CD4-positive, CD25-positive, alpha-beta regulatory T cell (primary cell): Measurements from ENCODE around the gene LANCL3. TPM values are rescaled to one million over a fixed set of nuclear protein-coding genes. Genes with fewer than 3 reads are reported as not detected.
"Not testable (repeated sequence)": the region's sequence is repeated elsewhere in the genome, so short reads cannot be mapped to it uniquely, and the experiment has no call there.

ENCODE experiments used
- ATAC-seq, 2 donors: fragments of 150-1000 bp; cut with Tn5 transposase; one replicate each; pipeline ENCODE4 v1.10.0; 2021; ENCODE audit warnings: low read depth in 2 of 2, moderate number of reproducible peaks in 2 of 2, moderate library complexity in 1 of 2
- DNase-seq, 3 donors: peaks; one replicate each; pipeline versions ENCODE4 v3.0.0 to v3.0.0-alpha.2; 2012 to 2022; ENCODE audit warnings: mixed read lengths in 1 of 3
- H3K27ac ChIP-seq: one replicate; pipeline ENCODE4 v1.7.0; 2013; ENCODE audit warnings: mild to moderate bottlenecking, low read length; ENCODE audit not compliant: insufficient read depth, poor library complexity, severe bottlenecking
- H3K27me3 ChIP-seq: one replicate; pipeline ENCODE4 v1.7.0; 2013; ENCODE audit warnings: low read length; ENCODE audit not compliant: control insufficient read depth, insufficient read depth
- H3K36me3 ChIP-seq: one replicate; pipeline ENCODE4 v1.7.0; 2013; ENCODE audit warnings: mild to moderate bottlenecking, low read length, moderate library complexity; ENCODE audit not compliant: control insufficient read depth, insufficient read depth
- H3K4me1 ChIP-seq: 2 replicates; pipeline ENCODE4 v1.7.0; 2013; ENCODE audit warnings: mild to moderate bottlenecking, low read length; ENCODE audit not compliant: insufficient read depth, control insufficient read depth, poor library complexity, severe bottlenecking
- H3K4me3 ChIP-seq: one replicate; pipeline ENCODE4 v1.7.0; 2013; ENCODE audit warnings: low read depth, mild to moderate bottlenecking, low read length, moderate library complexity
- H3K9me3 ChIP-seq, 2 experiments: 1 replicate in 1 of 2; 2 replicates in 1 of 2; pipeline ENCODE4 v1.7.0; 2013; ENCODE audit warnings: low read length in 2 of 2, mild to moderate bottlenecking in 1 of 2, moderate library complexity in 1 of 2; ENCODE audit not compliant: control insufficient read depth in 2 of 2
- H3K27ac Mint-ChIP-seq, 3 donors: one replicate each; pipeline ENCODE4 v1.8.0; 2020 to 2022; ENCODE audit warnings: mild to moderate bottlenecking in 3 of 3, mixed read lengths in 3 of 3, moderate library complexity in 2 of 3
- H3K27me3 Mint-ChIP-seq: one replicate; pipeline ENCODE4 v1.8.0; 2022; ENCODE audit warnings: mild to moderate bottlenecking, mixed read lengths
- H3K36me3 Mint-ChIP-seq: one replicate; pipeline ENCODE4 v1.8.0; 2020; ENCODE audit warnings: mixed read lengths
- H3K4me1 Mint-ChIP-seq, 4 donors: one replicate each; pipeline ENCODE4 v1.8.0; 2020 to 2022; ENCODE audit warnings: mixed read lengths in 4 of 4, mild to moderate bottlenecking in 1 of 4
- H3K4me3 Mint-ChIP-seq, 4 donors: one replicate each; pipeline ENCODE4 v1.8.0; 2020 to 2022; ENCODE audit warnings: mild to moderate bottlenecking in 4 of 4, mixed read lengths in 4 of 4, moderate library complexity in 3 of 4
- H3K9me3 Mint-ChIP-seq, 7 donors: one replicate each; pipeline ENCODE4 v1.8.0; 2020 to 2022; ENCODE audit warnings: mixed read lengths in 7 of 7, mild to moderate bottlenecking in 3 of 7, moderate library complexity in 2 of 7
- polyA plus RNA-seq, 4 donors: library from polyadenylated mRNA; unstranded; fragments of 300-500 nt; fragmentation: Illumina TruSeq; gene quantifications; one replicate each; pipeline ENCODE4 v1.2.3, GENCODE V29; 2021
- total RNA-seq: library from RNA; stranded (reverse); gene quantifications from one replicate; pipeline ENCODE4 v1.2.3, GENCODE V29; 2022

The LANCL3 gene
- total and polyA plus RNA-seq, 5 donors from 2014 or later: 0.35 TPM; not detected in 4

GRCh38 chrX:37553476-37553875 is 18.0 kb upstream of the LANCL3 start:
- H3K9me3 Mint-ChIP-seq: peaks cover 0 to 1% (median 0%) of the 10 kb centered on the region in 7 donors
- no peaks in the 10 kb centered on the region for H3K36me3 Mint-ChIP-seq
- no peaks in the 10 kb centered on the region for H3K36me3 ChIP-seq
- no peaks in the 10 kb centered on the region for H3K4me1 Mint-ChIP-seq
- no peak overlapping the region for H3K4me3 ChIP-seq
- no peak for ATAC-seq
- H3K4me3 Mint-ChIP-seq: no peak overlapping the region
- no peak overlapping the region for H3K27ac Mint-ChIP-seq
- H3K27me3 Mint-ChIP-seq: no peaks in the 10 kb centered on the region
- no peak for DNase-seq
- no peak overlapping the region for H3K27ac ChIP-seq
- H3K4me1 ChIP-seq: no peaks in the 10 kb centered on the region
- H3K9me3 ChIP-seq: no peaks in the 10 kb centered on the region
- H3K27me3 ChIP-seq: no peaks in the 10 kb centered on the region

- H3K36me3 Mint-ChIP-seq, H3K9me3 ChIP-seq, H3K4me1 ChIP-seq, H3K4me3 ChIP-seq, H3K4me3 Mint-ChIP-seq, H3K4me1 Mint-ChIP-seq, H3K27ac ChIP-seq, H3K27ac Mint-ChIP-seq, ATAC-seq, H3K36me3 ChIP-seq, H3K27me3 ChIP-seq, H3K9me3 Mint-ChIP-seq, DNase-seq: not testable (repeated sequence)
- H3K27me3 Mint-ChIP-seq: peaks cover 10% of the 10 kb centered on the region
Measured at GRCh38 chrX:37565254-37565653, 6.2 kb upstream of the LANCL3 start.

- not testable (repeated sequence) for H3K27me3 ChIP-seq, H3K9me3 ChIP-seq, H3K36me3 Mint-ChIP-seq
Measured at GRCh38 chrX:37570349-37570748, 1.1 kb upstream of the LANCL3 start.

GRCh38 chrX:37572108-37572587 is 687 bp downstream of the LANCL3 start:
- H3K27ac Mint-ChIP-seq: not testable (repeated sequence)

More at GRCh38 chrX:37570349-37570748, 1.1 kb upstream of the LANCL3 start:
- H3K4me3 Mint-ChIP-seq, H3K4me3 ChIP-seq, ATAC-seq, H3K36me3 ChIP-seq, H3K9me3 Mint-ChIP-seq, H3K27ac Mint-ChIP-seq, H3K4me1 ChIP-seq, DNase-seq, H3K4me1 Mint-ChIP-seq, H3K27ac ChIP-seq: not testable (repeated sequence)
- peaks cover 16% of the 10 kb centered on the region for H3K27me3 Mint-ChIP-seq

GRCh38 chrX:37573121-37573520 is 1.7 kb downstream of the LANCL3 start:
- H3K27me3 ChIP-seq, H3K4me3 ChIP-seq, H3K9me3 Mint-ChIP-seq, H3K36me3 Mint-ChIP-seq, H3K36me3 ChIP-seq, DNase-seq, H3K4me1 ChIP-seq, H3K27ac Mint-ChIP-seq, H3K4me3 Mint-ChIP-seq, ATAC-seq, H3K4me1 Mint-ChIP-seq, H3K27ac ChIP-seq, H3K9me3 ChIP-seq: not testable (repeated sequence)
- peaks cover 12% of the 10 kb centered on the region for H3K27me3 Mint-ChIP-seq

More at GRCh38 chrX:37572108-37572587, 687 bp downstream of the LANCL3 start:
- not testable (repeated sequence) for H3K9me3 Mint-ChIP-seq, ATAC-seq, H3K4me1 Mint-ChIP-seq, H3K9me3 ChIP-seq, H3K36me3 ChIP-seq, H3K27ac ChIP-seq, H3K36me3 Mint-ChIP-seq, H3K4me1 ChIP-seq, H3K27me3 ChIP-seq
- peak in 1 of 3 donors; percentile 11 for DNase-seq
- Mint-ChIP-seq H3K4me3 (peak overlapping the region in 3 of 4 donors; percentile 53 to 83 (median 81)), H3K27me3 (peaks cover 14% of the 10 kb centered on the region)
- H3K4me3 ChIP-seq: peak overlapping the region; percentile 32

- no peak for DNase-seq
Measured at GRCh38 chrX:37578045-37578444, 6.6 kb downstream of the LANCL3 start.

GRCh38 chrX:37580080-37580479 is 8.6 kb downstream of the LANCL3 start:
- no peak for ATAC-seq
- H3K36me3 ChIP-seq: no peaks in the 10 kb centered on the region
- Mint-ChIP-seq H3K36me3 (no peaks in the 10 kb centered on the region), H3K4me3 (no peak overlapping the region), H3K4me1 (no peaks in the 10 kb centered on the region), H3K27ac (no peak overlapping the region), H3K9me3 (peaks cover 0 to 2% (median 0%) of the 10 kb centered on the region in 7 donors), H3K27me3 (no peaks in the 10 kb centered on the region)
- no peaks in the 10 kb centered on the region for H3K9me3 ChIP-seq
- H3K4me3 ChIP-seq: no peak overlapping the region
- no peaks in the 10 kb centered on the region for H3K4me1 ChIP-seq
- H3K27ac ChIP-seq: no peak overlapping the region
- DNase-seq: no peak
- no peaks in the 10 kb centered on the region for H3K27me3 ChIP-seq

More at GRCh38 chrX:37578045-37578444, 6.6 kb downstream of the LANCL3 start:
- Histone ChIP-seq H3K27me3 (no peaks in the 10 kb centered on the region), H3K27ac (no peak overlapping the region), H3K4me1 (no peaks in the 10 kb centered on the region), H3K4me3 (no peak overlapping the region), H3K9me3 (no peaks in the 10 kb centered on the region), H3K36me3 (no peaks in the 10 kb centered on the region)
- Mint-ChIP-seq H3K27me3 (no peaks in the 10 kb centered on the region), H3K27ac (no peak overlapping the region), H3K36me3 (no peaks in the 10 kb centered on the region), H3K4me3 (no peak overlapping the region), H3K9me3 (no peaks in the 10 kb centered on the region), H3K4me1 (no peaks in the 10 kb centered on the region)
- no peak for ATAC-seq

GRCh38 chrX:37587337-37587736 is 15.9 kb downstream of the LANCL3 start:
- H3K36me3 ChIP-seq, ATAC-seq, H3K4me3 Mint-ChIP-seq, DNase-seq, H3K27ac ChIP-seq, H3K36me3 Mint-ChIP-seq, H3K27me3 ChIP-seq, H3K27me3 Mint-ChIP-seq, H3K9me3 ChIP-seq, H3K4me1 ChIP-seq, H3K4me3 ChIP-seq, H3K27ac Mint-ChIP-seq, H3K4me1 Mint-ChIP-seq, H3K9me3 Mint-ChIP-seq: not testable (repeated sequence)
